Activated T-cell treated with anti-CD3 and anti-CD28 coated beads, Interleukin-2, amount 50 U/mL, for 72 hours (primary cell): ENCODE results near the gene RNF14. TPM values are rescaled to one million over a fixed set of nuclear protein-coding genes. Genes with fewer than 3 reads are reported as not detected.
"Not testable (repeated sequence)": the region's sequence is repeated elsewhere in the genome, so short reads cannot be mapped to it uniquely, and the experiment has no call there.

ENCODE experiments used
- ATAC-seq, 2 donors: fragments of 150-1000 bp; cut with Tn5 transposase; replicated peaks in 1 of 2; 2 replicates each; pipeline ENCODE4 v1.10.0; 2021; ENCODE audit warnings: moderate library complexity in 2 of 2, mild to moderate bottlenecking in 1 of 2
- DNase-seq, 2 donors: peaks; one replicate each; pipeline ENCODE4 v3.0.0; 2021 to 2022; ENCODE audit warnings: mixed read lengths in 1 of 2
- H3K27ac Mint-ChIP-seq: one replicate; pipeline ENCODE4 v1.8.0; 2022; ENCODE audit warnings: mild to moderate bottlenecking, moderate library complexity, mixed read lengths
- H3K27me3 Mint-ChIP-seq: one replicate; pipeline ENCODE4 v1.8.0; 2022; ENCODE audit warnings: low read depth, mixed read lengths
- H3K36me3 Mint-ChIP-seq, 2 donors: one replicate each; pipeline ENCODE4 v1.8.0; 2022; ENCODE audit warnings: mixed read lengths in 2 of 2, mild to moderate bottlenecking in 1 of 2; ENCODE audit not compliant: insufficient read depth in 2 of 2
- H3K4me1 Mint-ChIP-seq: one replicate; pipeline ENCODE4 v1.8.0; 2022; ENCODE audit warnings: low read depth, mixed read lengths
- H3K4me3 Mint-ChIP-seq, 2 donors: one replicate each; pipeline ENCODE4 v1.8.0; 2022; ENCODE audit warnings: mild to moderate bottlenecking in 2 of 2, mixed read lengths in 2 of 2, moderate library complexity in 2 of 2
- H3K9me3 Mint-ChIP-seq, 2 donors: one replicate each; pipeline ENCODE4 v1.8.0; 2022; ENCODE audit warnings: mixed read lengths in 2 of 2
- total RNA-seq, 2 donors: library from RNA; stranded (reverse); gene quantifications; one replicate each; pipeline ENCODE4 v1.2.3, GENCODE V29; 2022

RNF14 gene, protein sequence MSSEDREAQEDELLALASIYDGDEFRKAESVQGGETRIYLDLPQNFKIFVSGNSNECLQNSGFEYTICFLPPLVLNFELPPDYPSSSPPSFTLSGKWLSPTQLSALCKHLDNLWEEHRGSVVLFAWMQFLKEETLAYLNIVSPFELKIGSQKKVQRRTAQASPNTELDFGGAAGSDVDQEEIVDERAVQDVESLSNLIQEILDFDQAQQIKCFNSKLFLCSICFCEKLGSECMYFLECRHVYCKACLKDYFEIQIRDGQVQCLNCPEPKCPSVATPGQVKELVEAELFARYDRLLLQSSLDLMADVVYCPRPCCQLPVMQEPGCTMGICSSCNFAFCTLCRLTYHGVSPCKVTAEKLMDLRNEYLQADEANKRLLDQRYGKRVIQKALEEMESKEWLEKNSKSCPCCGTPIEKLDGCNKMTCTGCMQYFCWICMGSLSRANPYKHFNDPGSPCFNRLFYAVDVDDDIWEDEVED
- total RNA-seq: 10 to 100 TPM; 38.6 to 40.4 TPM

GRCh38 chr5:141968914-141969608 lies at the start of gene RNF14:
Gene RNF14 (plus strand): TSS chr5:141969105. CDS start chr5:141973589, 4,484 bp downstream.
- no peaks in the 10 kb centered on the region for H3K9me3 Mint-ChIP-seq
- H3K36me3 Mint-ChIP-seq: peaks cover 6 to 14% of the 10 kb centered on the region in 2 donors
- peak; percentile 96 for DNase-seq
- H3K4me1 Mint-ChIP-seq: peaks cover 32% of the 10 kb centered on the region
- H3K4me3 Mint-ChIP-seq: peak within 1 kb of the TSS; percentile 95 to 96
- peak; percentile 98 for ATAC-seq
- peak within 1 kb of the TSS; percentile 95 for H3K27ac Mint-ChIP-seq
- H3K27me3 Mint-ChIP-seq: no peaks in the 10 kb centered on the region

DNA sequence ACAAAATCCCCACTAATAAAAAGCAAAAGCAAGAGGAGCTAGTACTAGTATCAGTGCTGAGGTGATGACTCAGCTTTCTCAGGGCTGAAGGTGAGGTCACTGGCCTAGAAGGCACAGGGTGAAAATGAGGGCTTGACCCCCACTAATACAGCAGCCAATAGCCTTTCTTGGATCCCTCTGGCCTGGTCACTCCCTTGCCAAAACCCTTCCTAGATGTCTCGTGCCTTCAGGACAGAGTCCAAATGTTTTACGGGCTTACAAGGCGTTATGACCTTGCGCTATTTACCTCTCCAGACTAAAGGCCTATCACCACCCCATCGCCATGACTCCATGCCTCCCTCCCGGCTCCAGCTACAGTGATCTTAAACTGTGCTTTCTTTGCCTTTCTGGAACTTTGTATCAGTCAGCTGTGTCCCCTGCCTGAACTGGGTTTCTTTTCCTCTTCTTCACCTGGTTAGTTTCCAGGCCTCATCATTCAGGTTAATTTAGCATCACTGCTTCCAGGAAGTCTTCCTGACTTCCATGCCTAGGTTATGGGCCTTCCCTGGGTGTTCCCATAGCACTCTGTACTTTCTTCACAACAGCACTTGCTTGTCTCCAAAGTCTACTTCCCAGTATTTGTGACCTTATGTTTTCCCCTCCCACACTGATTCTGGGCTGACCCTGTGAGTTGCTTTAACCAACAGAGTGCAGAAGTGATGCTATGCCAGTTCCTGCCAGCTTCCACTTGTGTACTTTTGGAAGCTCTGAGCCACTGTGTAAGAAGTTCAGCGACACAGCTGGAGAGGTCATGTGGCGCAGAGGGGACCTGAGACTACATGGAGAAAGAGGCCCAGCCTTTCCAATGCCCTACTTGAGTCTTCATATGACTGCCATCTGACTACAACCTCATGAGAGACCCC lies 49.4 kb upstream of the RNF14 start:
- no peak for ATAC-seq

DNA sequence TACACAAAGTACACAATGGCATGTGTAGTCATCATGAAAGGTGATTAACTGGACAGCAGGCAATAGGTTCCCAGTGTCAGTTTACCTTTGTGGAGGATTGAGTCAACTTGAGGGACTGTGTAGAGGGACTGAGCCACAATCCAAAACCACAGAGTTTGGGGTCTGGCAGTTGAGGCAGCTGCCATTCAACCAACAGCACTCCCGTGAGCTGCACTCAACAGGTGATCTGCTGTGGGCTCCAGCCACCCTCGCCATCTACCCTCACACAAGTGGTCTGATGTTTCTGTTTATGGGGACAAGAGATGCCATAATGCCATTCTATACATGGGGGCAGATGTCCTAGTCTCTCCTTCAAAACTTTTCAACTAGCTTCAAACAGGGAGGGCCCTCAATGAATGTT lies 48.1 kb upstream of the RNF14 start:
- peaks cover 2% of the 10 kb centered on the region for H3K27me3 Mint-ChIP-seq
- H3K27ac Mint-ChIP-seq: no peak overlapping the region
- H3K4me3 Mint-ChIP-seq: no peak overlapping the region
- H3K9me3 Mint-ChIP-seq: no peaks in the 10 kb centered on the region
- ATAC-seq: no peak
- peaks cover 17% of the 10 kb centered on the region for H3K4me1 Mint-ChIP-seq
- DNase-seq: no peak
- peaks cover 7 to 8% of the 10 kb centered on the region in 2 donors for H3K36me3 Mint-ChIP-seq

More for the DNA sequence above, 49.4 kb upstream of the RNF14 start:
- Mint-ChIP-seq H3K4me3 (no peak overlapping the region), H3K4me1 (peaks cover 9% of the 10 kb centered on the region), H3K9me3 (no peaks in the 10 kb centered on the region), H3K27ac (no peak overlapping the region), H3K36me3 (peaks cover 3 to 4% of the 10 kb centered on the region in 2 donors), H3K27me3 (peaks cover 13% of the 10 kb centered on the region)
- DNase-seq: no peak

GRCh38 chr5:141922827-141923447 lies 46.0 kb upstream of the RNF14 start:
- DNase-seq: peak; percentile 26 to 48
- ATAC-seq, H3K9me3 Mint-ChIP-seq, H3K27me3 Mint-ChIP-seq: not testable (repeated sequence)
- Mint-ChIP-seq H3K4me1 (peaks cover 23% of the 10 kb centered on the region), H3K27ac (peak overlapping the region; percentile 76), H3K36me3 (peaks cover 8 to 11% of the 10 kb centered on the region in 2 donors), H3K4me3 (peak overlapping the region; percentile 87 to 99)

DNA sequence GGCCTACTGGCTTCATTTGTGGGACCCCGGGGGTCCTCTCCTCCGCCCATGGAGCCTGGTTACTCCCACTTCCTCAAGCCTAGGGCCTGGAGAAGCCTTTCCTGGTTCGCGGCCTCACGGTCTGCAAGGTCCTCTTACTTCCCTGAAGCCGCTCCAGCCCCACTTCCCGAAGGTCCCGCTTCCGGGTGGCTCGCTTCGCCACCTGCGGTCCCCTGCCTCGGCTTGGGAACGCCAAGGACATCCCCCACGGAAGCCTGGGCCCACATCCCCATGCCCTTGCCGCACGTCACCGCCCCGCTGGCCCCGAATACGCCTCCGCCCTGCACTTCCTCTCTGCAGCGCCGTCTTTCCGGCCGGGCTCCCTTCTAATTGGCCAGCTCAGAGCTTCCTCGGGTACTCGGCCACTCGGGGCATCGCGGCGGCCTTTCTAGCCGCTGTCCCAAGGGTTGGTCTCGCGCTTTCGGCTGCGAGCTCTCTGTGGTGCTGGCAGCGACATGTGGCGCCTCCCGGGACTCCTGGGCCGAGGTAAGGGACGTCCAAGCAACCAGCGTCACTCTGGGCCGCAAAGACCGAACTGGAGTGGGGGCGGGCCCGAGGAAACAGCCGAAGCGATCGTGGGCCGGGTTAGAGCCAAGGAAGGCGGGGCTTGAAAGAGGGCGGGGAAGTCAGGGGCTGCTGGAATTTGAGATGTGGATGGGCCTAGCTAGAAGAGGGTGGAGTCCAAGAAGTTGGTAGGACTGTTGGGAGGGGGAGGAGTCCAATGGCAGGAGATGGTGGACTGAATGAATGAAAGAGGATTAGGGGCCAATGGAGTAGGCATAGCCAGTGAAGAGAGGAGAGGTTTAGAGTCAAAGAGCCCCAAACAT lies 45.2 kb upstream of the RNF14 start, which contains the start of gene DELE1:
TSS of gene DELE1 (plus strand) at position 424 of the 866 bp plus-strand sequence. CDS start at position 495, 71 bp downstream.
- Mint-ChIP-seq H3K27ac (peak within 1 kb of the TSS; percentile 76), H3K27me3 (no peaks in the 10 kb centered on the region), H3K4me3 (peak within 1 kb of the TSS; percentile 87 to 99), H3K9me3 (no peaks in the 10 kb centered on the region), H3K4me1 (peaks cover 23% of the 10 kb centered on the region), H3K36me3 (peaks cover 8 to 13% of the 10 kb centered on the region in 2 donors)
- peak; percentile 97 to 98 for ATAC-seq
- peak; percentile 92 to 95 for DNase-seq

DNA sequence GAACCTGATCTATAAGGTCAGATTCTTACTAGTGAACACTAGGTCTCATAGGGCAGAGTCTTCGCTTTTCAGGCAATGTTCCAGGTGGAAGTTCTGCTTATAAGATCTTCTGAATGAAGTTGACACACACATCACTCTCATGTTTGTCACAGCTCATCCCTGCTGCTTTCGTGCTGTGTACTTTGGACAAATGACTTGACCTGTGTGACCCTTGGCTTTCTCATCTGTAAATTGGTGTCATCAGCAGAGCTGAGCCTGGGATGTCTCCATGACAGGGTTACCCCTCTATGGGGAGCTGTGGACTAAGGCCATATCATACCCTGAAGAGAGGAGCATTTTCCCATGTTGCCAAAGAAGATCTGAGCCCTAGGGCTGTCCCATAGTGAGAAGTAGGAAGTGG lies 42.5 kb upstream of the RNF14 start:
- Mint-ChIP-seq H3K4me3 (no peak overlapping the region), H3K27ac (no peak overlapping the region), H3K36me3 (peaks cover 15 to 23% of the 10 kb centered on the region in 2 donors), H3K27me3 (no peaks in the 10 kb centered on the region), H3K9me3 (no peaks in the 10 kb centered on the region), H3K4me1 (peaks cover 23% of the 10 kb centered on the region)
- DNase-seq (no peak), ATAC-seq (no peak)

DNA sequence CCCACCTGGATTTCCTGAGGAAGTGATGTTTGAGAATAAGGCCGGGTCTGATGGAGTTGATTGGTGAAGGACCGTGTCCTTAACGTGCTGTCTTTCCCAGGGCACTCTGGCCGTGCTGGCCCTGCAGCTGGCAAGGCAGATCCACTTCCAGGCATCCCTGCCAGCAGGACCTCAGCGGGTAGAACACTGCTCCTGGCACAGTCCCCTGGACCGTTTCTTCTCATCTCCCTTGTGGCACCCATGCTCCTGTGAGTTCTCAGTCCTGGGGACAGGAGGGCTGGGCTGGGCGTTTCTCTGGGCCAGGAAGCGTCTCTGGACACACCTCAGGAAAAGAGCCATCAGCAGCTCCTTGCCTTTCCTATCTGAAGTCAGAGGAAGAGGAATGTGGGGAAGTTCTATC lies 40.9 kb upstream of the RNF14 start:
- H3K36me3 Mint-ChIP-seq: peaks cover 17 to 26% of the 10 kb centered on the region in 2 donors
- no peaks in the 10 kb centered on the region for H3K27me3 Mint-ChIP-seq
- no peak overlapping the region for H3K27ac Mint-ChIP-seq
- no peak for ATAC-seq
- H3K4me3 Mint-ChIP-seq: no peak overlapping the region
- no peaks in the 10 kb centered on the region for H3K9me3 Mint-ChIP-seq
- H3K4me1 Mint-ChIP-seq: peaks cover 23% of the 10 kb centered on the region
- DNase-seq: no peak

GRCh38 chr5:141929398-141930058 lies 39.4 kb upstream of the RNF14 start:
- Mint-ChIP-seq H3K4me1 (peaks cover 13% of the 10 kb centered on the region), H3K27me3 (no peaks in the 10 kb centered on the region), H3K4me3 (no peak overlapping the region), H3K36me3 (peaks cover 13 to 22% of the 10 kb centered on the region in 2 donors), H3K27ac (no peak overlapping the region), H3K9me3 (no peaks in the 10 kb centered on the region)
- ATAC-seq: no peak
- no peak for DNase-seq

DNA sequence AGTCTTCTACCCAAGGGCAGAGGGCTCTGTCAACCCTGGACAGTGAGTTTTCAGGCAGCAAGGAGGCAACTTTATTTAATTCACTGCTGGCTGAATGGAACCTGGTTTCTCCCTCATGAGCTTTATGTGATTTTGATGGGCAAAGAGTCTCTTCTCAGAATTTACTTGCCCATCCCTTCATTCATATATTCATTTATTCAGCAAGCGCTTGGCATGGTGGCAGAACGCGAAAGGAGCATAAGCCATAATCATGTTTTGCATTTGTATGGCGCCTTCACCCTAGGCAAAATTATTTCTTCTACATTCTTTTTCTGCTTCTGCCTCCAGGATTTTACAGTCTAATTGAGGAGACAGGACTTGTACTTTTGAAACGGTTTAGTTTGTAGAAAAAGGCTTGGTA lies 37.2 kb upstream of the RNF14 start:
- Mint-ChIP-seq H3K4me3 (no peak overlapping the region), H3K9me3 (no peaks in the 10 kb centered on the region), H3K4me1 (peaks cover 3% of the 10 kb centered on the region), H3K27ac (no peak overlapping the region), H3K27me3 (no peaks in the 10 kb centered on the region), H3K36me3 (peaks cover 9 to 19% of the 10 kb centered on the region in 2 donors)
- DNase-seq (no peak), ATAC-seq (no peak)

GRCh38 chr5:141933151-141933550 lies 35.8 kb upstream of the RNF14 start:
- DNase-seq: no peak
- no peaks in the 10 kb centered on the region for H3K27me3 Mint-ChIP-seq
- H3K4me1 Mint-ChIP-seq: no peaks in the 10 kb centered on the region
- H3K36me3 Mint-ChIP-seq: peaks cover 9 to 20% of the 10 kb centered on the region in 2 donors
- no peaks in the 10 kb centered on the region for H3K9me3 Mint-ChIP-seq
- no peak overlapping the region for H3K4me3 Mint-ChIP-seq
- no peak overlapping the region for H3K27ac Mint-ChIP-seq
- no peak for ATAC-seq

DNA sequence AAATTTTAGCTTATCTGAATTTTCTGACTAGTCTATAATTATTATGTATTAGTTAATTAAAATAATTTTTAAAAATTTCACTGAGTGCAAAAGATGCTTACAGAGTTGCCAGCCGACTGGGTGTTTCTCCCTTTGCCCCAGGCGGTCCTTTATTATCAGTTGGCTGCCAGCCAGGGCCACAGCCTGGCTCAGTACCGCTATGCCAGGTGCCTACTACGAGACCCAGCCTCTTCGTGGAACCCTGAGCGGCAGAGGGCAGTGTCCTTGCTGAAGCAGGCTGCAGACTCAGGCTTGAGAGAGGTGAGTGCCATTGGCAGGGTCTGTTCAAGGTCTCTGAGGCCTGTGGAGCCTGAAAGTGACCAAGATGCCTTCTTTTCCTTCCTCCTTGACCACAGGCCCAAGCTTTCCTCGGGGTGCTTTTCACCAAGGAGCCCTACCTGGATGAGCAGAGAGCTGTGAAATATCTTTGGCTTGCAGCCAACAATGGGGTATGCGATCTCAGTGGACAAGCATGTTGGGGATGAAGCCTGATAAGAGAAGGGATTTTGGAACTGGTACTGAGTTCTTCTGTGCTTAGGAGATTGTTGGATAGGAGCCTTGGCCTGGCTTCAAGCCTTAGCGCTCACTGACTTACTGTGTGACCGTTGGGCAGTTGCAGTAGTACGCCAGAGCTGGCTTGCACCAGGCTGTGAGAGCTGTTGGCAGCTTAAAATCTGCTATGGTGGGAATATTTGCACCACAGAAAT lies 34.6 kb upstream of the RNF14 start:
- no peaks in the 10 kb centered on the region for H3K27me3 Mint-ChIP-seq
- no peaks in the 10 kb centered on the region for H3K4me1 Mint-ChIP-seq
- H3K9me3 Mint-ChIP-seq: no peaks in the 10 kb centered on the region
- DNase-seq (no peak), ATAC-seq (no peak)
- H3K27ac Mint-ChIP-seq: no peak overlapping the region
- peaks cover 9 to 16% of the 10 kb centered on the region in 2 donors for H3K36me3 Mint-ChIP-seq
- H3K4me3 Mint-ChIP-seq: no peak overlapping the region
